PC-9 (cell line): Measurements from ENCODE around the gene ACP2.

Experiments used
- CTCF ChIP-seq: fragments of 200-600 bp; sonication (generic); conservative IDR thresholded peaks from 2 replicates; pipeline ENCODE4 v1.6.1; 2017; ENCODE audit warnings: mixed run types, antibody characterized with exemption, mild to moderate bottlenecking, moderate library complexity
- EZH2 ChIP-seq: fragments of 200-600 bp; sonication (generic); IDR thresholded peaks from 2 replicates; pipeline ENCODE4 v1.8.0; 2017; ENCODE audit warnings: antibody characterized with exemption, low read depth

GRCh38 chr11:47251751-47252150, 3.1 kb upstream of the ACP2 start:
- no peak for TF ChIP-seq CTCF
- no peak for TF ChIP-seq EZH2
